ENCODE measurements around the gene TOR2A. TPM values are rescaled to one million over a fixed set of nuclear protein-coding genes. Genes with fewer than 3 reads are reported as not detected.

Gene TOR2A
- total RNA-seq, 1 experiment from 2014 or later, result 13.2 TPM

- Mint-ChIP-seq H3K36me3 (ENCODE audit: insufficient read depth in 1 of 3, low read depth in 3 of 3) (peaks cover 15 to 17% (median 17%) of the 10 kb centered on the region in 3 experiments), H3K27me3 (ENCODE audit: low read depth) (peaks cover 6% of the 10 kb centered on the region), H3K27ac (no peak overlapping the region), H3K4me3 (peak overlapping the region in 1 of 2 experiments; percentile 35; a peak in 1 of 5 replicates), H3K9me3 (no peaks in the 10 kb centered on the region), H3K4me1 (peaks cover 7 to 36% of the 10 kb centered on the region in 2 experiments)
- H2AFZ ChIP-seq (ENCODE audit: low read length), result no peak overlapping the region
- H4K91ac ChIP-seq (ENCODE audit: insufficient read length, low read depth, low read length), result no peak overlapping the region
- no peak overlapping the region for H3T11ph ChIP-seq (ENCODE audit: low read length)
- H3K9ac ChIP-seq (ENCODE audit: extremely low read depth, insufficient read length, low read length), result no peak overlapping the region
- H2BK20ac ChIP-seq (ENCODE audit: low read depth, low read length, poor library complexity, severe bottlenecking), result no peak overlapping the region
- H3K23ac ChIP-seq (ENCODE audit: insufficient read length, low read depth, low read length), result no peak overlapping the region
- H2BK120ac ChIP-seq (ENCODE audit: low read depth, low read length, poor library complexity, severe bottlenecking), result no peak overlapping the region
- H4K20me1 ChIP-seq (ENCODE audit: control insufficient read depth, insufficient read depth, insufficient read length), result no peaks in the 10 kb centered on the region
- no peaks in the 10 kb centered on the region for H3K9me3 ChIP-seq (ENCODE audit: control insufficient read depth, low read depth, low read length)
- no peak overlapping the region for H3K4me2 ChIP-seq (ENCODE audit: insufficient read depth, insufficient read length, low read length)
- peaks cover 13% of the 10 kb centered on the region for H3K79me1 ChIP-seq (ENCODE audit: insufficient read depth, low read depth, low read length, poor library complexity, severe bottlenecking)
- no peak for DNase-seq
- no peak overlapping the region for H4K8ac ChIP-seq (replicated peaks; ENCODE audit: insufficient read length, low read depth, low read length)
- H4K5ac ChIP-seq (ENCODE audit: insufficient read length, low read depth, low read length), result no peak overlapping the region
- no peak overlapping the region for H3K14ac ChIP-seq (ENCODE audit: insufficient read depth, low read length)
- no peak for TF ChIP-seq CTCF (conservative IDR thresholded peaks at IDR 0.05)
- H3K18ac ChIP-seq (ENCODE audit: insufficient read length, low read depth, low read length), result no peak overlapping the region
- H2BK12ac ChIP-seq (ENCODE audit: insufficient read length, low read depth, low read length), result no peak overlapping the region
- no peak overlapping the region for H2BK5ac ChIP-seq (ENCODE audit: insufficient read length, low read length)
- no peak overlapping the region for H3K27ac ChIP-seq (ENCODE audit: insufficient read length, low read depth, low read length)
- H2AK5ac ChIP-seq (ENCODE audit: insufficient read length, low read length), result no peak overlapping the region
- no peak overlapping the region for H3K56ac ChIP-seq (ENCODE audit: insufficient read length, low read depth, low read length)
- H3K23me2 ChIP-seq (ENCODE audit: insufficient read length, low read depth, low read length, poor library complexity, severe bottlenecking), result peaks cover 2% of the 10 kb centered on the region
- H3K27me3 ChIP-seq (ENCODE audit: insufficient read depth, low read length), result no peaks in the 10 kb centered on the region; the same call in 1 of the 2 replicates
- no peaks in the 10 kb centered on the region; the same call in 1 of the 2 replicates for H3K4me1 ChIP-seq (ENCODE audit: insufficient read depth, low read length)
- H3K4ac ChIP-seq (ENCODE audit: low read depth, low read length), result no peak overlapping the region
- no CpG with 5 or more reads among the region's 20 CpGs for WGBS (ENCODE audit: extremely low coverage, insufficient read length, low lambda C conversion rate)
- peaks cover 3% of the 10 kb centered on the region; the same call in 1 of the 2 replicates for H3K79me2 ChIP-seq (ENCODE audit: insufficient read depth, low read length)
- H2BK15ac ChIP-seq (ENCODE audit: low read depth, low read length), result no peak overlapping the region
Measured at GRCh38 chr9:127783111-127784008, 48.3 kb upstream of the TOR2A start.
